DOHH2 (cell line): ENCODE results near the gene LMO2.
A peak's percentile ranks its signal among the peaks of the same experiment; 100 is the strongest.

Source experiments
- H3F3A ChIP-seq: fragments of 200-600 bp; sonication (generic), shearing (Covaris generic); 2 replicates; pipeline ENCODE4 v1.6.0; 2016; ENCODE audit warnings: antibody characterized with exemption, mild to moderate bottlenecking; ENCODE audit not compliant: control insufficient read depth, insufficient read depth
- H3K27ac ChIP-seq: fragments of 200-600 bp; sonication (generic); 2 replicates; pipeline ENCODE4 v1.5.1; 2014; ENCODE audit warnings: low read depth, mild to moderate bottlenecking, low read length, moderate library complexity
- H3K27me3 ChIP-seq: fragments of 200-600 bp; sonication (generic); 2 replicates; pipeline ENCODE4 v1.6.1; 2014; ENCODE audit warnings: mild to moderate bottlenecking, low read length, mixed read lengths; ENCODE audit not compliant: control insufficient read depth
- H3K36me3 ChIP-seq: fragments of 200-600 bp; sonication (generic); 2 replicates; pipeline ENCODE4 v1.6.1; 2014; ENCODE audit warnings: mild to moderate bottlenecking, low read length, moderate library complexity, mixed read lengths; ENCODE audit not compliant: control insufficient read depth
- H3K4me1 ChIP-seq: fragments of 200-600 bp; sonication (generic); 2 replicates; pipeline ENCODE4 v1.6.1; 2014; ENCODE audit warnings: mild to moderate bottlenecking, low read length, mixed read lengths; ENCODE audit not compliant: control insufficient read depth
- H3K4me2 ChIP-seq: fragments of 200-600 bp; sonication (generic); 2 replicates; pipeline ENCODE4 v1.6.0; 2014; ENCODE audit warnings: mild to moderate bottlenecking, low read length, moderate library complexity
- H3K4me3 ChIP-seq: fragments of 200-600 bp; sonication (generic); 2 replicates; pipeline ENCODE4 v1.5.1; 2014; ENCODE audit warnings: mild to moderate bottlenecking, low read length, mixed read lengths
- H3K79me2 ChIP-seq: fragments of 200-600 bp; sonication (generic); 2 replicates; pipeline ENCODE4 v1.6.1; 2014; ENCODE audit warnings: mild to moderate bottlenecking, low read length, mixed read lengths; ENCODE audit not compliant: control insufficient read depth
- H3K9me2 ChIP-seq: fragments of 200-600 bp; sonication (generic); replicated peaks from 2 replicates; pipeline ENCODE4 v1.6.1; 2014; ENCODE audit warnings: mild to moderate bottlenecking, low read length, mixed read lengths; ENCODE audit not compliant: control insufficient read depth
- H3K9me3 ChIP-seq: fragments of 200-600 bp; sonication (generic); 2 replicates; pipeline ENCODE4 v1.6.1; 2014; ENCODE audit warnings: antibody characterized with exemption, low read length, mixed read lengths; ENCODE audit not compliant: control insufficient read depth, insufficient read depth
- H4K20me1 ChIP-seq: fragments of 200-600 bp; sonication (generic); 2 replicates; pipeline ENCODE4 v1.6.0; 2014; ENCODE audit warnings: low read depth, mild to moderate bottlenecking, antibody characterized with exemption, low read length, moderate library complexity; ENCODE audit not compliant: control insufficient read depth, insufficient read depth
- CTCF ChIP-seq: fragments of 200-600 bp; sonication (generic); IDR thresholded peaks from one replicate; pipeline ENCODE4 v1.5.1; 2014; ENCODE audit warnings: antibody characterized with exemption, mild to moderate bottlenecking, low read depth, low read length; ENCODE audit not compliant: poor library complexity, severe bottlenecking
- EZH2phosphoT487 ChIP-seq: fragments of 200-600 bp; sonication (generic); IDR thresholded peaks from 2 replicates; pipeline ENCODE4 v1.6.1; 2017; ENCODE audit warnings: borderline replicate concordance, mild to moderate bottlenecking, antibody characterized with exemption, low read length, moderate library complexity, mixed read lengths

The LMO2 gene

GRCh38 chr11:33893711-33894397, 2.0 kb upstream of the LMO2 start:
- Histone ChIP-seq H3K9me2 (no peaks in the 10 kb centered on the region), H3K4me1 (peaks cover 87% of the 10 kb centered on the region), H3K36me3 (no peaks in the 10 kb centered on the region), H3K27me3 (no peaks in the 10 kb centered on the region), H3K4me2 (peak overlapping the region; percentile 69), H3K79me2 (no peaks in the 10 kb centered on the region), H3K9me3 (no peaks in the 10 kb centered on the region), H3K27ac (peak overlapping the region; percentile 70), H3K4me3 (peak overlapping the region; percentile 64), H3F3A (peaks cover 15% of the 10 kb centered on the region), H4K20me1 (no peaks in the 10 kb centered on the region)
- TF ChIP-seq EZH2phosphoT487 = no peak
- no peak for TF ChIP-seq CTCF

- Histone ChIP-seq H3K79me2 (no peaks in the 10 kb centered on the region), H3K4me2 (peak overlapping the region; percentile 69), H3K9me2 (no peaks in the 10 kb centered on the region), H3F3A (peaks cover 15% of the 10 kb centered on the region), H3K9me3 (no peaks in the 10 kb centered on the region), H3K4me1 (peaks cover 81% of the 10 kb centered on the region), H3K36me3 (no peaks in the 10 kb centered on the region), H4K20me1 (no peaks in the 10 kb centered on the region), H3K4me3 (peak overlapping the region; percentile 64), H3K27ac (peak overlapping the region; percentile 70), H3K27me3 (no peaks in the 10 kb centered on the region)
- TF ChIP-seq CTCF (no peak), EZH2phosphoT487 (no peak)
Measured at GRCh38 chr11:33892906-33893594, 1.2 kb upstream of the LMO2 start.

GRCh38 chr11:33889821-33890378, 2.0 kb downstream of the LMO2 start:
- H3K27me3 ChIP-seq = no peaks in the 10 kb centered on the region

More at GRCh38 chr11:33889821-33890378, 2.0 kb downstream of the LMO2 start:
- Histone ChIP-seq H3K36me3 (no peaks in the 10 kb centered on the region), H3K9me3 (no peaks in the 10 kb centered on the region), H3K4me2 (no peak overlapping the region), H3F3A (peaks cover 5% of the 10 kb centered on the region), H4K20me1 (no peaks in the 10 kb centered on the region), H3K4me3 (no peak overlapping the region), H3K27ac (no peak overlapping the region), H3K9me2 (no peaks in the 10 kb centered on the region), H3K79me2 (no peaks in the 10 kb centered on the region), H3K4me1 (peaks cover 54% of the 10 kb centered on the region)
- TF ChIP-seq CTCF (no peak), EZH2phosphoT487 (no peak)
